A673 (cell line): ENCODE measurements around the gene TSC22D3.

ENCODE experiments used
- EZH2 ChIP-seq: fragments of 200-600 bp; sonication (generic); IDR thresholded peaks from 2 replicates; pipeline ENCODE4 v1.6.1; 2017; ENCODE audit warnings: borderline replicate concordance, low read depth, mild to moderate bottlenecking, mixed read lengths, antibody characterized with exemption, low read length; ENCODE audit not compliant: poor library complexity, severe bottlenecking
- TF ChIP-seq, protein P1 (sequence below): fragments of 300-800, 200-600 bp; sonication (generic); conservative IDR thresholded peaks from 2 replicates; pipeline ENCODE4 v1.5.1; 2017; ENCODE audit warnings: low read depth, mild to moderate bottlenecking, antibody characterized with exemption, low read length, moderate library complexity, mixed read lengths

DNA sequence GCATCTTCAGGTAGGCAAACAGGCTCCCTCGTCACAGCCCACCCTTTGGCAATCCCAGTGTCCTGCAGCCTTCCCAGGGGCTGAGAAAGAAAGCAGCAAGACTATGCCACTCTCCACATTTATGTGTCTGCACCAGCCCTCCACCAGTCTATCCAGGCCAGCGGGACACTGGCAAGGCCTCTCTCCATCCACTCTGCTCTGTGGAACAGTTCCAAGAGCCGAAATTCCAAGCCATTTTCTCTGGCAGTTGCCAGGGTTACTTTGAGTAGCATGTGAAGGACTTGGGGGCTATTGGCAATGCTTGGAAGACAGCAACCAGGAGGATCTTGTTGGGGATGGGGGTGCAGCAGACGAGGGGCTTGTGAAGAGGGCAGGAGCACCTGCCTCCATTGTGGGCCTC lies 52.1 kb downstream of the TSC22D3 start:
- TF ChIP-seq, protein P1, sequence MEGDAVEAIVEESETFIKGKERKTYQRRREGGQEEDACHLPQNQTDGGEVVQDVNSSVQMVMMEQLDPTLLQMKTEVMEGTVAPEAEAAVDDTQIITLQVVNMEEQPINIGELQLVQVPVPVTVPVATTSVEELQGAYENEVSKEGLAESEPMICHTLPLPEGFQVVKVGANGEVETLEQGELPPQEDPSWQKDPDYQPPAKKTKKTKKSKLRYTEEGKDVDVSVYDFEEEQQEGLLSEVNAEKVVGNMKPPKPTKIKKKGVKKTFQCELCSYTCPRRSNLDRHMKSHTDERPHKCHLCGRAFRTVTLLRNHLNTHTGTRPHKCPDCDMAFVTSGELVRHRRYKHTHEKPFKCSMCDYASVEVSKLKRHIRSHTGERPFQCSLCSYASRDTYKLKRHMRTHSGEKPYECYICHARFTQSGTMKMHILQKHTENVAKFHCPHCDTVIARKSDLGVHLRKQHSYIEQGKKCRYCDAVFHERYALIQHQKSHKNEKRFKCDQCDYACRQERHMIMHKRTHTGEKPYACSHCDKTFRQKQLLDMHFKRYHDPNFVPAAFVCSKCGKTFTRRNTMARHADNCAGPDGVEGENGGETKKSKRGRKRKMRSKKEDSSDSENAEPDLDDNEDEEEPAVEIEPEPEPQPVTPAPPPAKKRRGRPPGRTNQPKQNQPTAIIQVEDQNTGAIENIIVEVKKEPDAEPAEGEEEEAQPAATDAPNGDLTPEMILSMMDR, result no peak
- TF ChIP-seq EZH2, result no peak
